Measurements from ENCODE around the gene TNRC6A.

GRCh38 chr16:24821129-24821528 is 91.7 kb downstream of the TNRC6A start:
- TF ChIP-seq CTCF (IDR thresholded peaks at IDR 0.05): no peak
- TF ChIP-seq POLR2A (IDR thresholded peaks at IDR 0.05): no peak

Measured in right lobe of liver (tissue), 4 donors.